Measurements from ENCODE around the gene ITIH5. TPM values are rescaled to one million over a fixed set of nuclear protein-coding genes. Genes with fewer than 3 reads are reported as not detected.

ITIH5 gene
- total RNA-seq, 1 experiment from 2014 or later: not detected

DNA sequence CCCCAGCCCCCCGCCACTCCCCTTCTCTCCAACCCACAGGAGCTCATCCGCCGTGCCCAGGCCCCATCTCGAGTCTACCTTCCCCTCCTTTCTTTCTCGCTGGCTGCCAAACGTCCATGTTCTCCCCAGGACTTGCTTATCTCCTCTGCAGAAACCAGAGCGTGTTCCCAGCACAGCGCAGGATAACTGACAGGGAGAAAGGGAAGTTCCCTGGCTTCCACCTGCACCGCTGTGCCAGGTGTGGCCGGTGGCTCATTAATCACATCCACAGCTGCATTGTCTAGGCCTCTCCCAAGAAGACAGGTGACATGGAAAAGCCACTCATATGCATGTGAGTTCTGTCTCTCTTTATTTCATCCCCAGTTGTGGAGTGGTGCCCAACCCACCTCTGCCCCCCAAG lies 113.2 kb downstream of the ITIH5 start:
- Histone ChIP-seq H3K79me2 (ENCODE audit: low read length) (no peaks in the 10 kb centered on the region), H3K9me2 (replicated peaks; ENCODE audit: insufficient read depth, low read length) (no peaks in the 10 kb centered on the region), H3K27me3 (ENCODE audit: low read length) (no peaks in the 10 kb centered on the region), H3K9me3 (ENCODE audit: low read length) (no peaks in the 10 kb centered on the region), H3K4me3 (ENCODE audit: low read length) (no peak overlapping the region), H4K20me1 (ENCODE audit: insufficient read depth, low read depth, low read length) (no peaks in the 10 kb centered on the region), H3K9ac (ENCODE audit: low read length) (no peak overlapping the region), H3K27ac (ENCODE audit: low read length) (no peak overlapping the region), H3K4me2 (ENCODE audit: low read depth, low read length, poor library complexity, severe bottlenecking) (no peak overlapping the region), H2AFZ (ENCODE audit: low read length) (no peak overlapping the region), H3K36me3 (ENCODE audit: insufficient read depth, low read length) (no peaks in the 10 kb centered on the region), H3K4me1 (ENCODE audit: low read length) (no peaks in the 10 kb centered on the region)
- no peak for DNase-seq

DNA sequence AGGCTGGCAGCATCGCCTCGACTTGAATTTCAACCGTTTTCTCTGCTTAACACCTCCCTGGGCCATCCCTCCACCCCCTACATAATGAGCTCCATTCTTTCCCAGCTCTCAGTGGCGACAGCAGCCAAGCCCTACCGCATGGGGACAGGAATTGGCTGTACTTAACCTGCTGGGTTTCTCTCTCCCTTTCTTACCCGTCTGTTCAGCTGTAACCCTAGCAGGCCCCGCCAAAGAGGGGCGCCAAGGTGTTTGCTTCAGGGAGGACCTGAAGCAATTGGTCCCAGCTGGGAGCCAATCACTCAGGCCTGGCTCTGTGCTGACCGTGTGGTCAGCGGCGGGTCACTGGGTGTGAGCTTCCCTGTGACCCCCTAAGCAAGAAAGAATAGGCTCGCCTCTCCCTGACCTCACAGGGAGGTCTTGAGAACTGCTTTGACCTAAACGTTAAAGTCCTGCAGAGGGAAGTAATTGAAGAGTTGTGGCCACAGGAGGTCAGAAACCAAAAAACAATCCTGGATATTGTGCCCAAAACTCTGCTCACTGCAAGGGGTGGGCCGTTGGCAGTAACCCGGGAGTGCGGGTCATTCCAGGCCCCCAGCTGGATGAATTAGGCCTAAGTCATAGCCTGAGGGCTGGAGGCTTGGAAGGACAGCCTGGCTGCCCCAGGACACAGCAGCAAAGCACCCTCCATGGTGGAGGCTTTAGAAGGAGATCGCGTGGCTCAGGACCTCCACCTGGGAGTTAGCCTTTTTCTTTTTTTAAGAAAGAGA lies 114.6 kb downstream of the ITIH5 start:
- Histone ChIP-seq H3K4me2 (ENCODE audit: low read depth, low read length, poor library complexity, severe bottlenecking) (no peak overlapping the region), H3K4me3 (ENCODE audit: low read length) (no peak overlapping the region), H2AFZ (ENCODE audit: low read length) (no peak overlapping the region), H3K4me1 (ENCODE audit: low read length) (no peaks in the 10 kb centered on the region), H3K9ac (ENCODE audit: low read length) (no peak overlapping the region), H3K9me2 (replicated peaks; ENCODE audit: insufficient read depth, low read length) (no peaks in the 10 kb centered on the region), H3K27ac (ENCODE audit: low read length) (no peak overlapping the region), H4K20me1 (ENCODE audit: insufficient read depth, low read depth, low read length) (no peaks in the 10 kb centered on the region), H3K79me2 (ENCODE audit: low read length) (no peaks in the 10 kb centered on the region), H3K36me3 (ENCODE audit: insufficient read depth, low read length) (no peaks in the 10 kb centered on the region), H3K9me3 (ENCODE audit: low read length) (no peaks in the 10 kb centered on the region), H3K27me3 (ENCODE audit: low read length) (no peaks in the 10 kb centered on the region)
- DNase-seq: no peak

- DNase-seq: no peak
- Histone ChIP-seq H3K9me2 (replicated peaks; ENCODE audit: insufficient read depth, low read length) (no peaks in the 10 kb centered on the region), H3K27ac (ENCODE audit: low read length) (no peak overlapping the region), H3K4me2 (ENCODE audit: low read depth, low read length, poor library complexity, severe bottlenecking) (no peak overlapping the region), H3K36me3 (ENCODE audit: insufficient read depth, low read length) (no peaks in the 10 kb centered on the region), H3K27me3 (ENCODE audit: low read length) (no peaks in the 10 kb centered on the region), H4K20me1 (ENCODE audit: insufficient read depth, low read depth, low read length) (no peaks in the 10 kb centered on the region), H3K4me1 (ENCODE audit: low read length) (no peaks in the 10 kb centered on the region), H3K9ac (ENCODE audit: low read length) (no peak overlapping the region), H3K79me2 (ENCODE audit: low read length) (no peaks in the 10 kb centered on the region), H3K4me3 (ENCODE audit: low read length) (no peak overlapping the region), H2AFZ (ENCODE audit: low read length) (no peak overlapping the region), H3K9me3 (ENCODE audit: low read length) (no peaks in the 10 kb centered on the region)
These were observed 115.5 kb downstream of the ITIH5 start for GRCh38 chr10:7551289-7551688.

GRCh38 chr10:7550013-7550412 lies 116.8 kb downstream of the ITIH5 start:
- Histone ChIP-seq H3K27ac (ENCODE audit: low read length) (no peak overlapping the region), H3K9me2 (replicated peaks; ENCODE audit: insufficient read depth, low read length) (no peaks in the 10 kb centered on the region), H3K79me2 (ENCODE audit: low read length) (no peaks in the 10 kb centered on the region), H4K20me1 (ENCODE audit: insufficient read depth, low read depth, low read length) (no peaks in the 10 kb centered on the region), H3K9me3 (ENCODE audit: low read length) (no peaks in the 10 kb centered on the region), H3K9ac (ENCODE audit: low read length) (no peak overlapping the region), H2AFZ (ENCODE audit: low read length) (no peak overlapping the region), H3K36me3 (ENCODE audit: insufficient read depth, low read length) (no peaks in the 10 kb centered on the region), H3K4me3 (ENCODE audit: low read length) (no peak overlapping the region), H3K4me2 (ENCODE audit: low read depth, low read length, poor library complexity, severe bottlenecking) (no peak overlapping the region), H3K27me3 (ENCODE audit: low read length) (no peaks in the 10 kb centered on the region), H3K4me1 (ENCODE audit: low read length) (no peaks in the 10 kb centered on the region)
- DNase-seq: no peak

GRCh38 chr10:7547829-7548228 lies 118.9 kb downstream of the ITIH5 start:
- Histone ChIP-seq H3K79me2 (ENCODE audit: low read length) (no peaks in the 10 kb centered on the region), H3K36me3 (ENCODE audit: insufficient read depth, low read length) (no peaks in the 10 kb centered on the region)
- DNase-seq: no peak

DNA sequence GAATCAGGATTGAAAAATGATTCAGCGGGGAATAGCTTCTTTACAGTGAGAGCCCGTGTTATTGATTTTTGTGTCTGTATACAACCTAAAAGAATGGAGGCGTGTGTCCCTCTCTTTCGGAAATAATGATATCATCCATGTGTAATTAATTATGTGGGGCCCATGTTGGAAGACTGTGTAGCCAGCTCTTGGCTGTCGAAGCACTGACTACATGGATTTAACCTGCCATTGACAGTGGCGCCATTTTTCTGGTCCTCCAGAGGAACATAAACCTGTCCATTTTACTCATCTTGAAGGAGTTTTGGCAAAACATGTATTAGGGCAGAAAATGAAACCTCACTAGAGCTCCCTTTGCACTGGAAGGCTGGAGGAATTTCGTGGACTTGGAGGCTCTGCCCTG lies 119.6 kb downstream of the ITIH5 start:
- no peak overlapping the region for H3K4me3 ChIP-seq (ENCODE audit: low read length)
- H3K9ac ChIP-seq (ENCODE audit: low read length): no peak overlapping the region
- no peak overlapping the region for H3K4me2 ChIP-seq (ENCODE audit: low read depth, low read length, poor library complexity, severe bottlenecking)
- no peak overlapping the region for H3K27ac ChIP-seq (ENCODE audit: low read length)
- no peaks in the 10 kb centered on the region for H3K9me3 ChIP-seq (ENCODE audit: low read length)
- H3K27me3 ChIP-seq (ENCODE audit: low read length): no peaks in the 10 kb centered on the region
- no peak for DNase-seq
- H2AFZ ChIP-seq (ENCODE audit: low read length): no peak overlapping the region
- no peaks in the 10 kb centered on the region for H3K4me1 ChIP-seq (ENCODE audit: low read length)
- no peaks in the 10 kb centered on the region for H4K20me1 ChIP-seq (ENCODE audit: insufficient read depth, low read depth, low read length)
- no peaks in the 10 kb centered on the region for H3K79me2 ChIP-seq (ENCODE audit: low read length)
- H3K36me3 ChIP-seq (ENCODE audit: insufficient read depth, low read length): no peaks in the 10 kb centered on the region
- H3K9me2 ChIP-seq (replicated peaks; ENCODE audit: insufficient read depth, low read length): no peaks in the 10 kb centered on the region

More at GRCh38 chr10:7547829-7548228, 118.9 kb downstream of the ITIH5 start:
- no peaks in the 10 kb centered on the region for H3K27me3 ChIP-seq (ENCODE audit: low read length)
- H3K9me3 ChIP-seq (ENCODE audit: low read length): no peaks in the 10 kb centered on the region
- H2AFZ ChIP-seq (ENCODE audit: low read length): no peak overlapping the region
- H3K4me1 ChIP-seq (ENCODE audit: low read length): no peaks in the 10 kb centered on the region
- no peaks in the 10 kb centered on the region for H4K20me1 ChIP-seq (ENCODE audit: insufficient read depth, low read depth, low read length)
- no peaks in the 10 kb centered on the region for H3K9me2 ChIP-seq (replicated peaks; ENCODE audit: insufficient read depth, low read length)
- H3K9ac ChIP-seq (ENCODE audit: low read length): no peak overlapping the region
- H3K4me3 ChIP-seq (ENCODE audit: low read length): no peak overlapping the region
- no peak overlapping the region for H3K27ac ChIP-seq (ENCODE audit: low read length)
- no peak overlapping the region for H3K4me2 ChIP-seq (ENCODE audit: low read depth, low read length, poor library complexity, severe bottlenecking)

- Histone ChIP-seq H2AFZ (ENCODE audit: low read length) (no peak overlapping the region), H3K36me3 (ENCODE audit: insufficient read depth, low read length) (no peaks in the 10 kb centered on the region), H3K4me2 (ENCODE audit: low read depth, low read length, poor library complexity, severe bottlenecking) (no peak overlapping the region), H3K9ac (ENCODE audit: low read length) (no peak overlapping the region), H3K4me1 (ENCODE audit: low read length) (no peaks in the 10 kb centered on the region), H3K9me3 (ENCODE audit: low read length) (no peaks in the 10 kb centered on the region), H3K27ac (ENCODE audit: low read length) (no peak overlapping the region), H4K20me1 (ENCODE audit: insufficient read depth, low read depth, low read length) (no peaks in the 10 kb centered on the region), H3K27me3 (ENCODE audit: low read length) (no peaks in the 10 kb centered on the region), H3K4me3 (ENCODE audit: low read length) (no peak overlapping the region), H3K9me2 (replicated peaks; ENCODE audit: insufficient read depth, low read length) (no peaks in the 10 kb centered on the region), H3K79me2 (ENCODE audit: low read length) (no peaks in the 10 kb centered on the region)
- no peak for DNase-seq
These were observed 120.3 kb downstream of the ITIH5 start for GRCh38 chr10:7546385-7546967.

DNA sequence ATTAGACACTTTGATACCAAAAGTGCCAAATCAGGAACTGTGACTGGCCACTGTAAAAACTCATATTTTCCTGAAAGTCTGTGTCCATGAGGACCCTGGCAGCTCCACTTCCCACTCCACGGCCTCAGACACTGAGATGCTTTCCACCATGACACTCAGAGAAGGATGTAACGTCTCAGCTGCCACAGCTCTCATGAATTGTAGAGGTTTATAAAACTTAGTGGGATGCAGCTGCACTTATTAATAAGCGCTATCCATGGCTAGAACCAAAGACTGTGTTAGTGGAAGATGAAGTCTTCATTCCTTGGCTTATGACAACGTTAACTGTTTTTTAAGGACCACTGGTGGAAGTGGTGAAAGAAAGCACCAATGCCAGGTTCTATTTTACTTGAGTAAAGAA lies 121.0 kb downstream of the ITIH5 start:
- no peaks in the 10 kb centered on the region for H3K4me1 ChIP-seq (ENCODE audit: low read length)
- H3K27ac ChIP-seq (ENCODE audit: low read length): no peak overlapping the region
- H3K4me2 ChIP-seq (ENCODE audit: low read depth, low read length, poor library complexity, severe bottlenecking): no peak overlapping the region
- H3K36me3 ChIP-seq (ENCODE audit: insufficient read depth, low read length): no peaks in the 10 kb centered on the region
- no peak overlapping the region for H3K4me3 ChIP-seq (ENCODE audit: low read length)
- no peaks in the 10 kb centered on the region for H4K20me1 ChIP-seq (ENCODE audit: insufficient read depth, low read depth, low read length)
- no peaks in the 10 kb centered on the region for H3K9me2 ChIP-seq (replicated peaks; ENCODE audit: insufficient read depth, low read length)
- no peak for DNase-seq
- no peaks in the 10 kb centered on the region for H3K79me2 ChIP-seq (ENCODE audit: low read length)
- H3K9ac ChIP-seq (ENCODE audit: low read length): no peak overlapping the region
- no peaks in the 10 kb centered on the region for H3K27me3 ChIP-seq (ENCODE audit: low read length)
- H2AFZ ChIP-seq (ENCODE audit: low read length): no peak overlapping the region
- H3K9me3 ChIP-seq (ENCODE audit: low read length): no peaks in the 10 kb centered on the region

Data from Karpas-422 (cell line).